Activated CD4-positive, alpha-beta T cell treated with anti-CD3 and anti-CD28 coated beads, Interleukin-2, amount 10 ng/mL, durations not matched to agents 24 days and 14 days (primary cell): ENCODE results near the gene TOMM7. TPM values are rescaled to one million over a fixed set of nuclear protein-coding genes. Genes with fewer than 3 reads are reported as not detected.
A peak's percentile ranks its signal among the peaks of the same experiment; 100 is the strongest.
"Not testable (repeated sequence)": the region's sequence is repeated elsewhere in the genome, so short reads cannot be mapped to it uniquely, and the experiment has no call there.

ENCODE experiments used
- DNase-seq: peaks from one replicate; pipeline ENCODE4 v3.0.0; 2022
- H3K27ac Mint-ChIP-seq: one replicate; pipeline ENCODE4 v1.8.0; 2022; ENCODE audit warnings: mild to moderate bottlenecking, mixed read lengths
- H3K27me3 Mint-ChIP-seq: one replicate; pipeline ENCODE4 v1.8.0; 2022; ENCODE audit warnings: mixed read lengths
- H3K36me3 Mint-ChIP-seq: one replicate; pipeline ENCODE4 v1.8.0; 2022; ENCODE audit warnings: low read depth, mild to moderate bottlenecking, mixed read lengths
- H3K4me1 Mint-ChIP-seq: one replicate; pipeline ENCODE4 v1.8.0; 2021; ENCODE audit warnings: mixed read lengths
- H3K4me3 Mint-ChIP-seq: one replicate; pipeline ENCODE4 v1.8.0; 2022; ENCODE audit warnings: mild to moderate bottlenecking, moderate library complexity, mixed read lengths
- H3K9me3 Mint-ChIP-seq: one replicate; pipeline ENCODE4 v1.8.0; 2021; ENCODE audit warnings: mixed read lengths
- intact Hi-C: fragments of 100-400 bp; cut with micrococcal nuclease; formaldehyde crosslinking; loops from one replicate; pipeline ENCODE4 v1.15.1; 2023
- total RNA-seq: library from RNA; stranded (reverse); gene quantifications from 2 replicates; pipeline ENCODE4 v1.2.3, GENCODE V29; 2022

Gene TOMM7
- total RNA-seq, 1 donor from 2014 or later: 201 TPM

DNA sequence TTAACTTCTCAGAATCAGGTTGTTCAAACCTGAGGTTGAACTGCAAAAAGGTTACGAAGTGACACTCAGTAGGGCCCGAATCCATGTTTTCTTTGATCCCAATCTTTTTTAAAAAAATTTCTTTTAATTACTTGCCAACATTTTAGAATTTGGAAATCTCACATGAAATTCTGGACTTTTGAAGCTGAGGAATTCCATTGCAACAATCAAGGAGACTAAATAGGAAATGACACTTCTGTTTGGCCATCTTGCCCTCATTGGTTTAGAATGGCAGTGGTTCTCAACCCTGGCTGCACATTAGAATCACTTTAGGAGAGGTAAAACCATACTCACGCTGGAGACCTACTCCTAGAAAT lies 471 bp upstream of the TOMM7 start:
- intact Hi-C loops: loop anchor here (2.0 kb wide), 3 partner anchors 32 to 358 kb away; no protein-coding TSS in a partner anchor
- peaks cover 28% of the 10 kb centered on the region for H3K4me1 Mint-ChIP-seq
- H3K9me3 Mint-ChIP-seq: peaks cover 3% of the 10 kb centered on the region
- no peak for DNase-seq
- H3K27ac Mint-ChIP-seq: peak overlapping the region; percentile 97
- H3K4me3 Mint-ChIP-seq: peak overlapping the region; percentile 99
- peaks cover 19% of the 10 kb centered on the region for H3K36me3 Mint-ChIP-seq
- H3K27me3 Mint-ChIP-seq: peaks cover 27% of the 10 kb centered on the region

DNA sequence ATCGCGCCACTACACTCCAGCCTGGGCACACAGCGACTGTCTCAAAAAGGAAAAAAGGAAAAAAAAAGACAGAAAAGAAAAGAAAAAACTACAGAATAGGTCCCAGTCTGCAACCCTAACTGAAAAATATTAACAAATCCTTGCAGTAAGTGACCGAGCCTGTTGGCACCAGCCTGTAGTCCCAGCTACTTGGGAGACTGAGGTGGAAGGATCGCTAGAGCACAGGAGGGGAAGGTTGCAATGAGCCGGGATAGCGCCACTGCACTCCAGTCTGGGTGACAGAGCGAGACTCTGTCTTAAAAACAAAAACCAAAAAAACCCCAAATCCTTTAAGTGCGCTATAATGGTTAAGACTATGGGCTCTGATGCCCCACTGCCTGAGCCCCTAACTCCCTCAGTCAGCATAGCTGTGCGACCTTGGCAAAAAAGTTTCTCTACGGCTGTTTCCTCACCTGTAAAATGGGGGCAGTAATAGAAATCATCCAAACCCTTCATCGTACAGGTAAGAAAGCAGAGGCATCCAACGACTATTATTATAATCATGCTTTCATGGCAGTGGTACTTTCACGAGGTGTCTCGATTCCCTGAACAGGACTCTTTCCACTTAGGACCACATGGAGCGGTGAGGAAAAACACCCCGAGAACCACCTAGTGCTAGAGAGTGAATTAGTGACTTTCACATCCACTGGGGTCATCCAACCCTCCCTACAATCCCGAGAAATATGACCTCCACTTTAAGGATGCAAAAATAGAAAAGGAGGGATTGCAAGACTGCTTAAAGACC lies 755 bp downstream of the TOMM7 start:
- H3K27ac Mint-ChIP-seq: peak overlapping the region; percentile 97
- peaks cover 32% of the 10 kb centered on the region for H3K4me1 Mint-ChIP-seq
- H3K27me3 Mint-ChIP-seq: peaks cover 19% of the 10 kb centered on the region
- peak overlapping the region; percentile 99 for H3K4me3 Mint-ChIP-seq
- intact Hi-C loops: loop anchor here (1.0 to 2.0 kb wide), 6 partner anchors 33 to 359 kb away; partner anchors contain the start of gene HYCC1
- peaks cover 3% of the 10 kb centered on the region for H3K9me3 Mint-ChIP-seq
- DNase-seq: peak; percentile 63
- H3K36me3 Mint-ChIP-seq: peaks cover 26% of the 10 kb centered on the region

DNA sequence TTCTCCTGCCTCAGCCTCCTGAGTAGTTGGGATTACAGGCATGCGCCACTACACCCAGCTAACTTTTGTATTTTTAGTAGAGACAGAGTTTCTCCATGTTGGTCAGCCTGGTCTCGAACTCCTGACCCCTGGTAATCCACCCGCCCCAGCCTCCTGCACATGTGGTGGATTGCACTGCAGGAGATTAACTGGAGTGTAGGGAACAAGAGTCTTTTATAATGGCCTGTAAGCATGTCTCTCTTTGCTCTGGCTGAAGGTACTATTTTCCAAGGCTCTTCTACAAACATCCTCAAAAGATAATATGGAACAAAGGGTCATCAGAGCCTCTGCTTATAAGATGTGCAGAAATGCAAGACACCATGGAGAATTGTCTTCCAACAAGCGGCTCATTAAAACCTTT lies 3.2 kb downstream of the TOMM7 start:
- intact Hi-C loops: no loop called here
- no peak overlapping the region for H3K4me3 Mint-ChIP-seq

DNA sequence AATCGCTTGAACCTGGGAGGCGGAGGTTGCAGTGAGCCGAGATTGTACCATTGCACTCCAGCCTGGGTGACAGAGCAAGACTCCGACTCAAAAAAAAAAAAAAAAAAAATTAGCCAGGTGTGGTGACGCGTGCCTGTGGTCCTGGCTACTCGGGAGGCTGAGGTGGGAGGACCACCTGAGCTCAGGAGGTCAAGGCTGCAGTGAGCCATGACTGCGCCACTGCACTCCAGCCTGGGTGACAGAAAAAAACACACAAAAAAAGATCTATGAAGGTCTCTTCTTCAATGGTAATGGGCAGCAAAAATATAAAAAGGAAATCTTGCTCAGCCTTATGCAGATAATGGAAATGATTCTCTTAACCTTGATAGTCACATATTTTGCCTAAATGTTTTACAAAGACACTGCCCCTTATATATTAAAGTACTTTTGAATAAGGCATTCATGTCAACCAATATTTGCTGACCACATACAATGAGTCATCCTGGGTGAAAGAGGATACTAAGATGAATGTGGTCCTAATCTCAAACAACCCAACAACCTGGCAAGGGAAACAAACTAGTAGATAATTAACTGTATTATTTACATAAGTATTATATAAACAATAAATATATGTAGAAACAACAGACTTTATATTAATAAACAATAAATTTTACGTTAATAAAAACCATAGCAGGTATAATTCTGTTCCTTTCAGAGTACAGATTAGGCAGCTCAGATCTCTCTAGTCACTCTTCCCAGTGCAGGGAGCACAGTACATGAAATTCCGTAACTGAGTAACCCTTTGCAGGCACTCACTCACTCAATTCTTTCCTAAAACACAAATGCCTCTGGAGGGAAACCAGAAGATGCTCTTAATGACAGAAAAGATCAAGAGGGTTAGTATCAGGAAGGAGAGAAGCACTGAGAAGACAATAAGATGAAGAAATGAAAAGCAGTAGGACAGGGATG lies 8.1 kb downstream of the TOMM7 start:
- no peak for DNase-seq
- Mint-ChIP-seq H3K4me1 (peaks cover 12% of the 10 kb centered on the region), H3K27ac (no peak overlapping the region), H3K4me3 (no peak overlapping the region), H3K36me3 (peaks cover 42% of the 10 kb centered on the region), H3K9me3 (no peaks in the 10 kb centered on the region), H3K27me3 (no peaks in the 10 kb centered on the region)
- intact Hi-C loops: no loop called here

More for the DNA sequence above, 3.2 kb downstream of the TOMM7 start:
- Mint-ChIP-seq H3K27me3 (peaks cover 6% of the 10 kb centered on the region), H3K27ac (no peak overlapping the region), H3K4me1 (peaks cover 36% of the 10 kb centered on the region), H3K9me3 (peaks cover 3% of the 10 kb centered on the region), H3K36me3 (peaks cover 39% of the 10 kb centered on the region)
- DNase-seq: no peak

DNA sequence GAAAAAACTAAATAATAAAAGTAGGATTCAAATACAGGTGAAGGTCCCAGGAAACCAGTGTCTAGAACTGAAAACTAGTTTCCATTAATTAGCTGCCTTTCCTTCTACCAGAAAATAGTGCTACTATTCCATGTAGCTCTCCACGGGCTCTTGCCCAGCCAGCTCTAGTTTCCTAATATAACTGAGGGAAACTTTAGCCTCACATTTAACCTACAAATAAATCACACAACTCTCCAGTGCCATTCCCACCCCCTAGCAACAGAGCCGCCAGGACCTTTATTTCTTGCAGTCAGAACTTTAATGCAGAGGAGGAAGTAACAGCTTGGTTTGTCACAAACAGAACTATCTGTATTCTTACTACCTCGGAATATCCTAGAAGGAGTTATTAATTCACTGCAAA lies 10.3 kb downstream of the TOMM7 start:
- Mint-ChIP-seq H3K27me3 (no peaks in the 10 kb centered on the region), H3K4me3 (no peak overlapping the region)

DNA sequence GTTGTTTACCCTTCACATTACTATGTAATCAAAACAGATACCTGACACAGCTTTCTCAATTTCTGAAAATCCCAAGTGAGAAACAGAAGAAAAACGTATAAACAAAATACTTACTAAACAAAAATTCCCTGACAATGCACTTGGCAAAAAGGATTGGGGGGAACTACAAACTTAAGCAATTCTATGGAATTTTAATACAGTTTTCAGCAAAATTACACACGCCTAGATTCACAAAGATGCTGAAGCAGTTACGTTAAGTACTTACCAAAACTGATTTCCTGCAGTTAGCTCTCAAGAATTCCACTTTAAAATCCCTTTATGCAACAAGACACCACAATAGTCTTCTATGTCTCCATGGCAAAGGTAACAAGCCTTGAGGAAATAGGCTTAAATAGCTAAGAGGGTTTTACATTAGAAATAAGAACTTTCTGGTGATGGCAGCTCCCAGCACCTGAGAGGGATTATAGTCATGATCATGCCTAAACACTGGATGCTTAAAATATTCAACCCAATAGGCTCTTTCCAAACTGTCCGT lies 10.8 kb downstream of the TOMM7 start:
- Mint-ChIP-seq H3K27ac (no peak overlapping the region), H3K9me3 (no peaks in the 10 kb centered on the region), H3K4me1 (peaks cover 4% of the 10 kb centered on the region), H3K27me3 (no peaks in the 10 kb centered on the region), H3K4me3 (no peak overlapping the region), H3K36me3 (peaks cover 29% of the 10 kb centered on the region)
- no peak for DNase-seq
- intact Hi-C loops: no loop called here

More for the DNA sequence above, 10.3 kb downstream of the TOMM7 start:
- Mint-ChIP-seq H3K36me3 (peaks cover 32% of the 10 kb centered on the region), H3K27ac (no peak overlapping the region), H3K9me3 (no peaks in the 10 kb centered on the region), H3K4me1 (peaks cover 4% of the 10 kb centered on the region)
- no peak for DNase-seq
- intact Hi-C loops: no loop called here

DNA sequence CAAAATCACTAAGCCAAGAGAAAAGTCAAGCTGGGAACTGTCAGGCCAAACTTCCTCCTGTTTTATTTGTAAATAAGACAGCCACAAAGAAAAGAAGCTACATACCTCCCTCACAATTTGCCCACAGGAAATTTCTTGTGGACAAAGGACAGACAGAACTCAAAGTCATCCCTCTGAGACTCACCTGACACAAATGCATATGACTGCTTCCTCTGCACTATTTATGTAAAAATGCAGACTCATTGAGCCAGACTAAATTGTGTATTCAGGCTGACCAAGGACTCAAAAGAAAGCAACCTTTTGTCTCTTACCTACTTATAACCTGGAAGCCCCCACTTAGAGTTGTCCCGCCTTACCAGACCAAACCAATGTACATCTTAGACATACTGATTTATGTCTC lies 11.8 kb downstream of the TOMM7 start:
- H3K4me3 Mint-ChIP-seq: no peak overlapping the region

DNA sequence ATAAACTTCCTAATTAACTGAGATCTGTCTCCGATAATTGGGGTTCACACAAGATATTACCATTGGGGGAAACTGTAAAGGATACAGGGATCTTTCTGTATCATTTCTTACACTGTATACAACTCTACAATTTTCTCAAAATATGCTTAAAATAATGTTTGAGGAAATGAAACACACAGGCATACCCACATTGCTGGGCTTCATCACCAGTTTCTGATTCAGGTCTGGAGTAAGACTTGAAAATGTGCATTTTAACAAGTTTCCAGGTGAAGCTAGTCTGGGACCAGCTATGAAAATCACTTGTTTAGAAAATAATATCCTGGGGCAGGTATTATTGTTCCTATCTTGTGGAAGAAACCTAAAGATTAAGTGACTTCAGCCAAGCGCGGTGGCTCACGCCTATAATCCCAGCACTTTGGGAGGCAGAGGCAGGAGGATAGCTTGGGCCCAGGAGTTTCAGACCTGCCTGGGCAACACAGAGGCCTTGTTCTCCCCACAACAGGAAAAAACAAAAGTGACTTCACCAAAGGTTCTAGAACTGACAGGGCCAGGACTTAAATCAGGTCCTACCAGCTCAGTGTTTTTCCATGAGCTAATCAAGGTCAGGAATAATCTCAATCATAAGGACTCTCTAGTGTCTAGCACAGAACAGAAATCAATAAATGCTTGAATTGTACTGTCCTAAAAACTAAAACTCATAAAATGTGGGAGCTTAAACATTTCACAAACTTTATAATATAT lies 12.6 kb downstream of the TOMM7 start:
- peaks cover 2% of the 10 kb centered on the region for H3K27me3 Mint-ChIP-seq
- no peak for DNase-seq
- no peaks in the 10 kb centered on the region for H3K9me3 Mint-ChIP-seq
- intact Hi-C loops: no loop called here
- peaks cover 21% of the 10 kb centered on the region for H3K36me3 Mint-ChIP-seq
- H3K4me1 Mint-ChIP-seq: peaks cover 4% of the 10 kb centered on the region
- no peak overlapping the region for H3K4me3 Mint-ChIP-seq
- H3K27ac Mint-ChIP-seq: no peak overlapping the region

More for the DNA sequence above, 11.8 kb downstream of the TOMM7 start:
- H3K27me3 Mint-ChIP-seq: peaks cover 1% of the 10 kb centered on the region
- intact Hi-C loops: no loop called here
- no peaks in the 10 kb centered on the region for H3K9me3 Mint-ChIP-seq
- H3K27ac Mint-ChIP-seq: no peak overlapping the region
- H3K36me3 Mint-ChIP-seq: peaks cover 21% of the 10 kb centered on the region
- DNase-seq: no peak
- H3K4me1 Mint-ChIP-seq: peaks cover 4% of the 10 kb centered on the region

DNA sequence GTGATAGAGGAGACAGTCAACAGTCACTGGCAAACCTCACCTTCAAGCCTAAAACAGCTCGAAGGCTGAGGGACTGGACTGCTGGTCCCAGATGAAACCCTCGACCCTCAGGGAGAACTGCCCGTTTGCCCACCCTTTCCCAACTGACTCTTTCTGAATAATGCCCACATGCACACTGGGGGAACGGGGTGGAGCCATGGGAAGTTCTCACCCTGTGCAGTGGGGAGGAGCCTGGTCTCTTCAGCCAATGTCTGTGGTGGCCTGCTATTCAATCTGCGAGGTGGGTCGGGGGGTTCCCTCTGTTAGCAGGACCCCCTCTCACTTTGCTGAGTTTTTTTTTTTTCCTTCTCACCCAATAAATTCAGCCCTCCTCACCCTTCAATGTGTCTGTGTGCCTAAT lies 14.5 kb downstream of the TOMM7 start:
- peaks cover 2% of the 10 kb centered on the region for H3K27me3 Mint-ChIP-seq
- DNase-seq: no peak
- H3K36me3 Mint-ChIP-seq: peaks cover 13% of the 10 kb centered on the region
- H3K27ac Mint-ChIP-seq: no peak overlapping the region
- H3K4me1 Mint-ChIP-seq: no peaks in the 10 kb centered on the region
- H3K4me3 Mint-ChIP-seq: no peak overlapping the region
- intact Hi-C loops: no loop called here
- H3K9me3 Mint-ChIP-seq: no peaks in the 10 kb centered on the region

DNA sequence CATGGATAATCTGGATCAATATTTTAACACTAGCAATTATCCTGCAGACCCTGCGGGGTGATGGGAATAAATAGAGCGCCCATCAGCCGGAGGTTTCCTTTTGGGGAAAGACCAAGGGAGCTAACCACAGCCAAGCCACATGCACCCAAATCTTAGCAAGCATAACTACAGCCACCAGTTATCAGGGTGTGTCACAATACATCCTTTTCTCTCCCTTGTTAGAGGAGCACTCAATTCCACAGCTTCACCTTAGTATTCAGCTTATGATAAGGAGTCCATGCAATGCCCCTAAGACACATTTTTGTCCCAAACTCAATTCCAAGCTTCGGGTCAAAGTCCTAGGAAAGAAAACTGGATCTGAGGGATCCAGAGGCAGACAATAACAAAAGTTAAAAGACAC lies 15.9 kb downstream of the TOMM7 start:
- no peaks in the 10 kb centered on the region for H3K9me3 Mint-ChIP-seq
- H3K36me3 Mint-ChIP-seq: peaks cover 3% of the 10 kb centered on the region
- no peak for DNase-seq
- no peaks in the 10 kb centered on the region for H3K4me1 Mint-ChIP-seq
- intact Hi-C loops: no loop called here
- H3K27me3 Mint-ChIP-seq: peaks cover 2% of the 10 kb centered on the region
- no peak overlapping the region for H3K4me3 Mint-ChIP-seq
- no peak overlapping the region for H3K27ac Mint-ChIP-seq

DNA sequence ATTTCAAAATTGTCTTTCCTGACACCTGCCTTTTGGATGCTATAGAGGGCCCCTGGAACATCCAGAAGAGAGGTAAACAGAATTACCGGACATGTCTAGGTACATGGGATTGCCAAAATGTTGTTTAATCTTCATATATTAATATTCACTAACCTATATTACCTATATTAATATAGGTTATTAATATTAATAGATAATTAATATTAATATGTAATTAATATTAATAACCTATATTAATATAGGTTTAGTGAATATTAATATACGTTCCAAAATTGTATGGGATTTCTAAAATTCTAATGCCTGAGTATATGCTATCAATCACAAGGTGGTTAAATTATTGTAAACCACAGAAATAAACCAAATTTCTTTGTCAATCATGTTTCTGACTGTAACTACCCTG lies 17.4 kb downstream of the TOMM7 start:
- no peaks in the 10 kb centered on the region for H3K36me3 Mint-ChIP-seq
- no peak overlapping the region for H3K4me3 Mint-ChIP-seq
- peaks cover 2% of the 10 kb centered on the region for H3K27me3 Mint-ChIP-seq
- no peak for DNase-seq
- no peak overlapping the region for H3K27ac Mint-ChIP-seq
- H3K4me1 Mint-ChIP-seq: no peaks in the 10 kb centered on the region
- H3K9me3 Mint-ChIP-seq: no peaks in the 10 kb centered on the region
- intact Hi-C loops: no loop called here

DNA sequence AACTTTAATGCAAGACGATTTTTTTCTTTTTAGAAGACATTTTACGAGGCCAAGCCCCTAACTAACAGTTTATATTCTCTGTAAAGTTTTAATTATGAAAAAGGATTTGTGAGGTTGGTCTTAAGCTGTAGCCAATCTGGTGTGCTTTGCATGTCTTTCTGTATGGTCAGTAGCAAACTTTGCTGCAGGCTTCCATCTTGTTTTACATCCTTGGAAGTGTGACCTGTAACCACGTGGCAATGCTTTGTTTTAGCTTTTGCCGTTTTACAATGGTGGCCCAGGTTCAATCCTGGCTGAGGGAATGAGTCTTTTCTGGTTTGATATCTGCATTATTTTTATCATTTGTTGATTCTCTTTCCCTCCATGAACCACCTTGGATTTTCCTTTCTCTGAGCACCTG lies 19.8 kb downstream of the TOMM7 start:
- H3K36me3 Mint-ChIP-seq, H3K27me3 Mint-ChIP-seq, H3K4me3 Mint-ChIP-seq, DNase-seq, H3K9me3 Mint-ChIP-seq, H3K27ac Mint-ChIP-seq, H3K4me1 Mint-ChIP-seq, intact Hi-C loops: not testable (repeated sequence)

DNA sequence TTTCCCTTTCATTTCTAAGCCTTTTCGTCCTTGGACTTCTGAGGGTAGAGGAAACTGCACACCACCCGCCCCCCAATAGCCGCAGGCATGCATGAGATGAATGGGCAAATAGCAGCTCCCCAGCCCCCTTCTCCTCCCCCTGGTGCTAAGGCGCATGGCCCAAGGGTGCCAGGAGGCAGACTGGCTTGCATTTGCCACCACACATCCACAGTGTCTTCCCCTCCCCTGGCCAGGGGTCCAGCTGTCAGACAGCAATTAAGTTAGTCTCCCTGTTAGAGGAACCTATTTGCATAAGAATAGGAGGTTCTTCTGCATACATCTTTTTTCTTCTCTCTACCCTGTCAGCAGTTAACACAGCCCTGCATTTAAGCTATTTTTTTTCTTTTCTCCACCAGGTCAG lies 20.2 kb downstream of the TOMM7 start:
- H3K4me1 Mint-ChIP-seq: no peaks in the 10 kb centered on the region
- H3K4me3 Mint-ChIP-seq: no peak overlapping the region
- intact Hi-C loops: no loop called here
- H3K27me3 Mint-ChIP-seq: peaks cover 2% of the 10 kb centered on the region
- H3K27ac Mint-ChIP-seq: no peak overlapping the region
- no peaks in the 10 kb centered on the region for H3K36me3 Mint-ChIP-seq
- DNase-seq: no peak
- H3K9me3 Mint-ChIP-seq: no peaks in the 10 kb centered on the region
